B cell (primary cell): ENCODE results near the gene LZTS3. TPM values are rescaled to one million over a fixed set of nuclear protein-coding genes. Genes with fewer than 3 reads are reported as not detected.

Source experiments
- ATAC-seq: fragments of 200-7000 bp; cut with Tn5 transposase; one replicate; pipeline ENCODE4 v1.10.0; 2021; ENCODE audit warnings: low read depth, mild to moderate bottlenecking, moderate number of reproducible peaks, moderate library complexity
- CTCF ChIA-PET: fragments of 350-600 bp; sonication (Branson Sonifier 250); formaldehyde crosslinking; loops from one replicate; lab custom pipeline; 2021; ENCODE audit warnings: antibody characterized with exemption, inconsistent platforms; lab: Charles Lee
- POLR2A ChIA-PET: fragments of 350-600 bp; sonication (Branson Sonifier 250); formaldehyde crosslinking; loops from one replicate; lab custom pipeline; 2021; ENCODE audit warnings: antibody characterized with exemption; lab: Charles Lee
- DNase-seq: peaks from one replicate; pipeline ENCODE4 v3.0.0; 2013
- H2AFZ ChIP-seq: 2 replicates; pipeline ENCODE4 v1.6.1; 2012; ENCODE audit warnings: mild to moderate bottlenecking, low read depth, low read length; ENCODE audit not compliant: insufficient read depth, poor library complexity, severe bottlenecking
- H3K27ac ChIP-seq, 2 donors: 1 replicate in 1 of 2; 2 replicates in 1 of 2; pipeline ENCODE4 v1.5.1; 2012 to 2013; ENCODE audit warnings: low read length in 2 of 2, mild to moderate bottlenecking in 2 of 2, moderate library complexity in 1 of 2
- H3K27me3 ChIP-seq, 4 experiments: fragments of 200-600 bp in 1 of 4; sonication (generic) in 1 of 4; replicated peaks in 1 of 4; 1 replicate in 2 of 4; 2 replicates in 2 of 4; pipeline versions ENCODE4 v1.6.1 to v1.7.0; 2013 to 2016; ENCODE audit warnings: low read length in 3 of 4, mild to moderate bottlenecking in 2 of 4, mixed read lengths in 1 of 4, moderate library complexity in 1 of 4; ENCODE audit not compliant: insufficient read depth in 4 of 4, control insufficient read depth in 3 of 4; ENCODE audit errors: control extremely low read depth in 1 of 4
- H3K36me3 ChIP-seq, 2 experiments: replicated peaks in 1 of 2; 1 replicate in 1 of 2; 2 replicates in 1 of 2; pipeline versions ENCODE4 v1.6.1 to v1.7.1; 2013; ENCODE audit warnings: low read length in 1 of 2; ENCODE audit not compliant: insufficient read depth in 2 of 2, control insufficient read depth in 1 of 2; ENCODE audit errors: control extremely low read depth in 1 of 2, extremely low read depth in 1 of 2
- H3K4me1 ChIP-seq, 2 donors: fragments of 200-600 bp in 1 of 2; sonication (generic) in 1 of 2; 1 replicate in 1 of 2; 2 replicates in 1 of 2; pipeline versions ENCODE4 v1.5.1 to v1.6.1; 2013 to 2017; ENCODE audit warnings: low read length in 2 of 2; ENCODE audit not compliant: control insufficient read depth in 2 of 2, insufficient read depth in 2 of 2
- H3K4me2 ChIP-seq: replicated peaks from 2 replicates; pipeline ENCODE3; 2012; ENCODE audit warnings: mild to moderate bottlenecking, low read depth, low read length; ENCODE audit not compliant: poor library complexity, severe bottlenecking
- H3K4me3 ChIP-seq, 5 experiments: fragments of 200-600 bp in 1 of 5; sonication (generic) in 1 of 5; 1 replicate in 3 of 5; 2 replicates in 2 of 5; pipeline versions ENCODE4 v1.5.1 to v1.7.0; 2011 to 2016; ENCODE audit warnings: low read length in 4 of 5, mild to moderate bottlenecking in 4 of 5, low read depth in 2 of 5, control low read depth in 1 of 5, moderate library complexity in 1 of 5; ENCODE audit not compliant: insufficient read depth in 1 of 5; ENCODE audit errors: control extremely low read depth in 1 of 5, extremely low read depth in 1 of 5
- H3K79me2 ChIP-seq: fragments of 200-600 bp; sonication (generic); one replicate; pipeline ENCODE4 v1.6.0; 2016; ENCODE audit warnings: low read length; ENCODE audit not compliant: control insufficient read depth, insufficient read depth
- H3K9ac ChIP-seq: fragments of 200-600 bp; sonication (generic); 2 replicates; pipeline ENCODE4 v1.6.1; 2017; ENCODE audit warnings: mild to moderate bottlenecking, low read length, moderate library complexity
- H3K9me3 ChIP-seq, 3 donors: one replicate each; pipeline versions ENCODE4 v1.6.1 to v1.7.1; 2013; ENCODE audit warnings: low read length in 2 of 3; ENCODE audit not compliant: control insufficient read depth in 2 of 3, insufficient read depth in 1 of 3; ENCODE audit errors: control extremely low read depth in 1 of 3
- H4K20me1 ChIP-seq: 2 replicates; pipeline ENCODE4 v1.6.0; 2012; ENCODE audit warnings: mild to moderate bottlenecking, low read length; ENCODE audit not compliant: insufficient read depth, control insufficient read depth, poor library complexity, severe bottlenecking
- H3K27ac Mint-ChIP-seq: one replicate; pipeline ENCODE4 v1.8.0; 2021; ENCODE audit warnings: mixed read lengths
- H3K27me3 Mint-ChIP-seq: one replicate; pipeline ENCODE4 v1.8.0; 2021; ENCODE audit warnings: mixed read lengths
- H3K4me1 Mint-ChIP-seq: one replicate; pipeline ENCODE4 v1.8.0; 2021; ENCODE audit warnings: mixed read lengths
- H3K4me3 Mint-ChIP-seq: one replicate; pipeline ENCODE4 v1.8.0; 2021; ENCODE audit warnings: mixed read lengths
- H3K9me3 Mint-ChIP-seq: one replicate; pipeline ENCODE4 v1.8.0; 2022; ENCODE audit warnings: mixed read lengths; ENCODE audit not compliant: insufficient read depth
- CTCF ChIP-seq: fragments of 200-600 bp; IDR thresholded peaks from one replicate; pipeline ENCODE4 v1.8.0; 2022; ENCODE audit warnings: antibody characterized with exemption, mild to moderate bottlenecking
- EZH2 ChIP-seq: IDR thresholded peaks from 2 replicates; pipeline ENCODE4 v1.6.1; 2012; ENCODE audit warnings: borderline replicate concordance, low read depth, mild to moderate bottlenecking, moderate library complexity, low read length; ENCODE audit not compliant: insufficient read depth, poor library complexity, severe bottlenecking
- WGBS: methylation state at CpG from one replicate; pipeline ENCODE4 v1.1.5; 2013; ENCODE audit warnings: missing lambda C conversion rate; ENCODE audit not compliant: insufficient coverage; 5-methylcytosine and 5-hydroxymethylcytosine counted together
- intact Hi-C: fragments of 100-400 bp; cut with micrococcal nuclease; formaldehyde crosslinking; loops from one replicate; pipeline ENCODE4 v1.10.0; 2022
- polyA plus RNA-seq: library from polyadenylated mRNA; depleted of rRNA; stranded (reverse); fragments of >200 nt; gene quantifications from 2 replicates; pipeline ENCODE4 v1.2.3, GENCODE V29; 2012
- total RNA-seq, 2 donors: library from RNA; stranded (reverse); fragments of 120-200 nt in 1 of 2; gene quantifications; 1 replicate in 1 of 2; 2 replicates in 1 of 2; pipeline versions ENCODE4 v1.2.3 to v1.2.4, GENCODE V29; 2013 to 2022

The LZTS3 gene
- total and polyA plus RNA-seq, 2 donors (not counting 1 experiment from before 2014, with no cell fraction given) = 2.3 to 5.1 TPM

GRCh38 chr20:3166913-3167342, 6.4 kb downstream of the LZTS3 start:
- ATAC-seq (no peak), DNase-seq (no peak)
- Histone ChIP-seq H3K4me2 (no peak overlapping the region), H3K27ac (no peak overlapping the region), H3K9me3 (peaks cover 0 to 4% (median 0%) of the 10 kb centered on the region in 3 donors), H3K4me3 (no peak overlapping the region), H3K79me2 (no peaks in the 10 kb centered on the region), H3K9ac (no peak overlapping the region), H3K27me3 (peaks cover 0 to 57% (median 19%) of the 10 kb centered on the region in 4 experiments), H4K20me1 (no peaks in the 10 kb centered on the region), H2AFZ (no peak overlapping the region), H3K4me1 (peaks cover 10 to 15% of the 10 kb centered on the region in 2 donors), H3K36me3 (no peaks in the 10 kb centered on the region)
- CTCF ChIA-PET = no interaction called here
- no peak overlapping the region for H3K27ac Mint-ChIP-seq
- H3K4me1 Mint-ChIP-seq = peaks cover 4% of the 10 kb centered on the region
- POLR2A ChIA-PET = no interaction called here
- intact Hi-C loops = no loop called here
- H3K4me3 Mint-ChIP-seq = no peak overlapping the region
- H3K9me3 Mint-ChIP-seq = no peaks in the 10 kb centered on the region
- WGBS = 92% methylated on average over 10 of the region's 16 CpGs
- H3K27me3 Mint-ChIP-seq = peaks cover 34% of the 10 kb centered on the region
- TF ChIP-seq EZH2 = no peak
- no peak for TF ChIP-seq CTCF

GRCh38 chr20:3166338-3166912, 6.9 kb downstream of the LZTS3 start:
- Mint-ChIP-seq H3K4me3 (no peak overlapping the region), H3K27ac (no peak overlapping the region), H3K9me3 (no peaks in the 10 kb centered on the region), H3K4me1 (peaks cover 4% of the 10 kb centered on the region), H3K27me3 (peaks cover 34% of the 10 kb centered on the region)
- Histone ChIP-seq H3K27ac (no peak overlapping the region), H3K36me3 (no peaks in the 10 kb centered on the region), H2AFZ (no peak overlapping the region), H3K4me1 (peaks cover 10 to 15% of the 10 kb centered on the region in 2 donors), H4K20me1 (no peaks in the 10 kb centered on the region), H3K9ac (no peak overlapping the region), H3K4me3 (no peak overlapping the region), H3K9me3 (peaks cover 0 to 4% (median 0%) of the 10 kb centered on the region in 3 donors), H3K27me3 (peaks cover 0 to 52% (median 18%) of the 10 kb centered on the region in 4 experiments), H3K4me2 (no peak overlapping the region), H3K79me2 (no peaks in the 10 kb centered on the region)
- ChIA-PET POLR2A (no interaction called here), CTCF (no interaction called here)
- WGBS = 90% methylated on average over 13 of the region's 13 CpGs
- ATAC-seq (no peak), DNase-seq (peak; percentile 36)
- TF ChIP-seq EZH2 = no peak
- no peak for TF ChIP-seq CTCF
- intact Hi-C loops = no loop called here
